GM12872 (cell line): ENCODE data around the gene KATNAL2.
A peak's percentile ranks its signal among the peaks of the same experiment; 100 is the strongest.

Source experiments
- TF ChIP-seq, protein P1 (sequence below): IDR thresholded peaks from 3 replicates; pipeline ENCODE4 v1.5.1; 2011; ENCODE audit warnings: low read depth, mild to moderate bottlenecking, low read length, moderate library complexity; ENCODE audit not compliant: insufficient read depth

KATNAL2 gene

DNA sequence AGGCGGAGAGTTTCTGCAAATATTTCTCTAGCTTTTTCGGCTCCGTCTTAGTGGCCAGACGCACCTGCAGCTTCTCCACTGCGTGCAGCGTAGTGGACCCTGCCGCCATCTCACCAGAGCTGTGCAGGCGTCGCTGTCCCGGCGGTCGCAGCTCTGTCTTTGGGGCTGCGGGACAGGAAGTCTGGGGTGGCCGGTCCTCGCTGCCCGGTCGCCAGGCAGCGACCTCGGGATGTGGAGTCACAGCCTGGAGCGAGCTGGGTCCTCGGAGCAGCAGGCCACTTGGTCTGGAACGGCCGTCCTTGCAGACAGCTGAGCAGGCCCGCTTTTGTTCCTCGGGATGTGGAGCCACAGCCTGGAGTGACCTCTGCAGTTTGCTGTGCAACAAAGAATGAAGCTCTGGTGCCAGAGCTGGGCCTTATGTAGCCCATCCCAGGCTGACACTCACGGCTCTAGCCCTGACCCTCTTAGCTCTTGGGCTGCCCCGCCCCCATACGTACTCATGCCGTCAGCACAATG, 117.8 kb downstream of the KATNAL2 start, which contains the start of gene ELOA2:
TSS of gene ELOA2 (minus strand) at position 466 of the 516 bp plus-strand sequence. CDS start at position 109, 357 bp downstream.
- TF ChIP-seq, protein P1, sequence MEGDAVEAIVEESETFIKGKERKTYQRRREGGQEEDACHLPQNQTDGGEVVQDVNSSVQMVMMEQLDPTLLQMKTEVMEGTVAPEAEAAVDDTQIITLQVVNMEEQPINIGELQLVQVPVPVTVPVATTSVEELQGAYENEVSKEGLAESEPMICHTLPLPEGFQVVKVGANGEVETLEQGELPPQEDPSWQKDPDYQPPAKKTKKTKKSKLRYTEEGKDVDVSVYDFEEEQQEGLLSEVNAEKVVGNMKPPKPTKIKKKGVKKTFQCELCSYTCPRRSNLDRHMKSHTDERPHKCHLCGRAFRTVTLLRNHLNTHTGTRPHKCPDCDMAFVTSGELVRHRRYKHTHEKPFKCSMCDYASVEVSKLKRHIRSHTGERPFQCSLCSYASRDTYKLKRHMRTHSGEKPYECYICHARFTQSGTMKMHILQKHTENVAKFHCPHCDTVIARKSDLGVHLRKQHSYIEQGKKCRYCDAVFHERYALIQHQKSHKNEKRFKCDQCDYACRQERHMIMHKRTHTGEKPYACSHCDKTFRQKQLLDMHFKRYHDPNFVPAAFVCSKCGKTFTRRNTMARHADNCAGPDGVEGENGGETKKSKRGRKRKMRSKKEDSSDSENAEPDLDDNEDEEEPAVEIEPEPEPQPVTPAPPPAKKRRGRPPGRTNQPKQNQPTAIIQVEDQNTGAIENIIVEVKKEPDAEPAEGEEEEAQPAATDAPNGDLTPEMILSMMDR: no peak

DNA sequence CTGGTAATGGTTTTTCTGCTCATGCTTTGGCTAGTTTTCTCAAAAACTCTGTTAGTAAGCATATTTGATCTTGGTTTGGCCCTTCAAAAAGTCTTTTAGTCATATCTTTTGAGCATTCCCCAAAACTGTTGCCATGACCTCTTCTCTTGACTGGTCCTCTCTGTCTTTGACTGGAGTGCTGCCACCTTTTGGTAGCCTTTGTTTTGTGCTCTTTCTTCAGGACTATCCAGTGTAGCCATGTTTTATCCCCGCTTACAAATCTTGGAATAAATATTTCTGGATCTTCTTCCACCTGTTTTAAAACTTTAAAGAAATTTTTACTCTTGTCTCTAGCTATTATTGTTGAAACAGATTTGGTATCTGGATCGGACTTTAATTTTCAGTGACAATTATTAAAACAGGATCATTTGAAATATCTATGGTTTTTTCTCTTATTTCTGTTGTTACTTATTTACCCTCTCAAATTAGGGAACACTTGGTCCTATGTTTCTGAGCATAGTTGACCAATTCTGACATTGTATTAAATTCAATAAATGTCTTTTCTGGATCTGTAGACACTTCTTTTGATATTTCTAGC, 119.0 kb downstream of the KATNAL2 start:
- TF ChIP-seq, protein P1: peak; percentile 58

DNA sequence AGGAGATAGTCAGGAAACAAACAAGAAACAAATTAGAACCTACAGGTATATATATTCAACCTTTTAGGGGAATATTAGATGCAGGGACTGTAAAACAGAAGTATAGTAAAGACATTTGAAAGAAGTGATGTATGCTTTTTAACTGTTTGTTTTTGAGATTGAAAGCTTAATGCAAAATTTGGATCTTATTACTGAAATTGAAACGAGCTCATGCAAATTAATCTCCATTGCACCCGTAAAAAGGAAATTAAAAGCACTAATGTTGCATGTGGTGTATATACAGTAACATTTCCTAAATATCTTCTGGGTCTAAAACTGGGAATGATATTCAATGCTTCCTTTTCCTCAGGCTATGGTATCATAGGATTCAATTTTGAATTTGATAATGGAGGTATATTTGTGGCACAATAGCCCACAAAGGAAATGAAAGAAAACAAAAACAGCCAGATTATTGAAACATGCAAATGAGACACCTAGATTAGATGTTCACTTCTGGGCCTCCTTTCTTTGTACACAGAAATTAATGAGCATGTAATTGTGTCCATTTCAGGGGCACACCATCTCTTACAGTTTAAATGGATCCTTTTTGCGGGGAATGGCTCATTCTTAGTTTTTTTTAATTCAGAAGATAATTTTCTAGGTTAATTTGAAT, 119.7 kb downstream of the KATNAL2 start:
- TF ChIP-seq, protein P1: no peak

DNA sequence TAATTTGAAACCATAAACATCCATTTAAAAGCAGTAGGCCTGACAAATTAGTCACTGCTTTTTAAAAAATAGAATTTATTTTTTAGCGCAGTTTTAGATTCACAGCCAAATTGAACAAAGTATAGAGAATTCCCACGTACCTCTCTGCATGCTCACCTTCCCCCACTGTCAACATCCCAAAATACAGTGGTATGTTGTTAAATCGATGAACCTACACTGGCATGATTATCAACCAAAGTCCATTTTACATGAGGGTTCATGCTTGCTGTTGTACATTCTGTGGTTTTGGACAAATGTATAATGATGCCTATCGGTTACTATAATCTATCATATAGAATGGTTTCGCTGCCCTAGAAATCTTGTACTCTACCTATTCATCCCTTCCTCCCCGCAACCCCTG, 123.6 kb downstream of the KATNAL2 start:
- TF ChIP-seq, protein P1: no peak

DNA sequence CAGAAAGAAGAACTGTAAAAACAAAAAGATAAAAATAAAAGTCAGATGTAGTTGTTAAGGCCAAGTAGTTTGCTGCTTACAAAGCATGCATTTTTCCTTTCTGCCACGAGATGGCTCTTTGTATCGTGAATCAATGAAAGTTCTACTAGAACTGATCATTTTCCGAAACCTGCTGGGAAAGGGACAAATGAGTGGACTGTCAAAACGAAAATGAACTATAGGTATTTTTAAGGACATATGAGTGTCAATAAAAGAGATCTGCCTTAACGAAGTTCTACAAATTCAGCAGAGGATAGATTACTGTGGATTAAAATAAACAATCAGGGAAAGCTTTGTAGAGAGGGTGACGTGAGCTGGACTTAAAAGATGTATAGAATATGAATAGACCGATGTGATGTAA, 133.1 kb downstream of the KATNAL2 start:
- TF ChIP-seq, protein P1: peak; percentile 71

DNA sequence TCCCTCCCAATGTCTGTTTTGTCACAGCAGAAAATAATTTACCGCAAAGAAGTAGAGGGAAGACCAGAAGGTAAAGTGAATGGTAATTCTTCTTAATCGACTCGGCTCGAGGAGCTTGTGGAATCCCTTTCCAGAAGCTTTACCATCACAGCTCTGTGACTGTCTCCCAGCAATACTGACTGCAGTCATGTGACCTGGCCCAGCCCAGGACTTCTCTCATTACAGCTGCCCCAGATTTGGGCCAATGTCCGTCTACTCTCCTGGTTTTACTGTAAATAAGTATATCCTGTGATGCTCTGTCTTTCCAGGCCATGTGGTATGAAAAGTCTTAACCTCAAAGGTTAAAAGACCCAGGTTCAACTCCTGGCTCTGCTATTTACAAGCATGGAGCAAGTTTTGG, 137.0 kb downstream of the KATNAL2 start:
- TF ChIP-seq, protein P1: no peak

DNA sequence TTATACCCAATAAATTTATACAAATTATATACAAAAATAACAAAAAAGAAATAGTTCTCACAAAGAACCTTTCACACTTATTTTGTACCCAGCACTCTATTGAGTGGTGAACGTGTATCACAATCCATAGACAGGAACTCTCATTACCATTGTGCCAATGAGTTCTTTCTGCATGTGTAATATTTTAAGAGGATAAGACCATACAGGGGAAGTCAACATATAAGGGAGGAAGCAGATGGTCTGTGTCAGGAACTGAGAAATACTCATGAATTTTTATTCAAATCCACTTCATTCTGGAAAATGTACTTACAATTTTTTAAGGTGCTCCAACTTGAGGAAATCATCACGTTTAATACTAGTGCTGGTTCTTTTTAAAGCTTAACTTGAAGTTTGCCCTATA, 145.1 kb downstream of the KATNAL2 start:
- TF ChIP-seq, protein P1: no peak
